Memory B cell (primary cell): ENCODE measurements around the gene JARID2.

Experiments used
- ATAC-seq: fragments of 150-1000 bp; cut with Tn5 transposase; 2 replicates; pipeline ENCODE4 v1.10.0; 2021; ENCODE audit warnings: low read depth, mild to moderate bottlenecking, moderate library complexity
- DNase-seq, 2 donors: peaks; one replicate each; pipeline ENCODE4 v3.0.0; 2022; ENCODE audit warnings: low spot score in 2 of 2
- H3K27ac Mint-ChIP-seq: one replicate; pipeline ENCODE4 v1.8.0; 2022; ENCODE audit warnings: mild to moderate bottlenecking, moderate library complexity, mixed read lengths
- H3K27me3 Mint-ChIP-seq: one replicate; pipeline ENCODE4 v1.8.0; 2022; ENCODE audit warnings: mixed read lengths
- H3K36me3 Mint-ChIP-seq: one replicate; pipeline ENCODE4 v1.8.0; 2022; ENCODE audit warnings: mild to moderate bottlenecking, mixed read lengths
- H3K4me1 Mint-ChIP-seq: one replicate; pipeline ENCODE4 v1.8.0; 2022; ENCODE audit warnings: mixed read lengths
- H3K4me3 Mint-ChIP-seq: one replicate; pipeline ENCODE4 v1.8.0; 2022; ENCODE audit warnings: mild to moderate bottlenecking, moderate library complexity, mixed read lengths
- H3K9me3 Mint-ChIP-seq: one replicate; pipeline ENCODE4 v1.8.0; 2022; ENCODE audit warnings: mixed read lengths

JARID2 gene

DNA sequence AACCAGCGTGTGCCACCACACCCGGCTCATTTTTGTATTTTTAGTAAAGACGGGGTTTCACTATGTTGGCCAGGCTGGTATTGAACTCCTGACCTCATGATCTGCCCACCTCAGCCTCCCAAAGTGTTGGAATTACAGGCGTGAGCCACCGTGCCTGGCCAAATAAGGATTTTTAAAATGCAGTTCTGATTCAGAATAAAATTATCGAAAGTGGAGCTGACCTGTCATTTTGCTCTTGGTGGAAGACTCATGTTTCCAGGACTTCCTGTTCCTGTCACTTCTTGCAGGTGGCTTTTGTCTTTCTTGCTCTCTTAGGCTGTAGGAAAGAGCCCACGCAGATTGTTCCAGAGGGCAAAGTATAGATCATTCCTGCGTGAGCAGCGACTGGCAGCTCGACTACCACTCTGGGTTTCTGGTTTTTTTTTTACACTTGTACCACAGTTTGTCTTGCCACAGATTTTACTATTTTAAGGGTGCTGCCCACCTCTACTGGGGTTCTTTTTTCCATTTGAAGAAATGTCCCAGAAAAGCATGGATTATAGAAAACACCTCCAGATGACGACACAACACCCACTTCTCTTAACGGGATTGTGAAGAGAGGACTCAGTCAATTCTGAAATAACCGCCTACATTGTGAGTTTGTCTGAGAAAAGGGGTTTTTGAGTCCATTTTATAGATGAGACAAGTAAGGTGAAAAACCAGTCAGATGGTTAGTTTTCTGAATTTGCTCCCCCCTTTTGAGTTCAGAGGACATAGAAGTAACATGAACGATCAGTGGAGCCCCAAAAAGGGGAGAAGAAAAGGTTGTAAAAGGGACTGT lies 7.5 kb downstream of the JARID2 start:
- H3K4me1 Mint-ChIP-seq: peaks cover 68% of the 10 kb centered on the region
- DNase-seq (no peak), ATAC-seq (no peak)
- no peaks in the 10 kb centered on the region for H3K9me3 Mint-ChIP-seq
- peak overlapping the region; percentile 77 for H3K4me3 Mint-ChIP-seq
- no peaks in the 10 kb centered on the region for H3K27me3 Mint-ChIP-seq
- peak overlapping the region; percentile 95 for H3K27ac Mint-ChIP-seq
- peaks cover 5% of the 10 kb centered on the region for H3K36me3 Mint-ChIP-seq

DNA sequence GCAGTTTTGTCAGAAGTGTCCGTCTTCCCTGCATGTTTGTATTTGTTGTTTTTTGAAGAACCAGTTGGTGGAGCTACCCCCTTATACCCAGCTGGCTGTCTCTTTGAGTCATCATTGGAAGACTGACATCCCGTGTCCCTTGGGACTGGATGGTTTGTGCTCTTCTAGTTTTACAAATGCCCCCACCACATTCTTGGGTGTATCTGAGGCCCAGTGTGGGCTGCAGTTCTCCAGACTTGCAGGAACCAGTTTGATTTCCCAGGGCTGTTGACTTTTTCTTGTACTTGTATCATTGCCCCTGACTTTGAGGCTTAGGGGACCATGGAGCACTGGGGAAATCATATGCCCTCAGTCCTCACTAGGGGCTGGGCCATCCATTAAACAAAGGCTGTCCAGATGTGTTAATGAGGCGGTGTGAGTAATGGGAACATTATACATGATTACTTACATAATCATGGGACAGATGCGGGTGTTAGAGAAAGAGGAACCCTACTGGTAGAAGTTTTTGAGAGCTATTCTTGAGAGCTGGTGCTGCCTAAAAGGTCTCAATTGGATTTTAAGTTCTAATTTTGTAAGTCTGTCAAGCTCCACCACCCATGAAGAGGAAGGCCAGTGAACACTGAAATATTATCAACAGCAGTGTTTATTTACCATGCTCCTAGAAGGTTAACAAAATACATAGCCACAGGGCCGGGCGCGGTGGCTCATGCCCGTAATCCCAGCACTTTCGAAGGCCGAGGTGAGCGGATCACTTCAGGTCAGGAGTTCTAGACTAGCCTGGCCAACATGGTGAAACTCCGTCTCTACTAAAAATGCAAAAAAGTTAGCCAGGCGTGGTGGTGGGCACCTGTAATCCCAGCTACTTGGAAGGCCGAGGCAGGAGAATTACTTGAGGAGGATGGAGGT lies 8.5 kb downstream of the JARID2 start:
- H3K27me3 Mint-ChIP-seq: no peaks in the 10 kb centered on the region
- peaks cover 72% of the 10 kb centered on the region for H3K4me1 Mint-ChIP-seq
- peaks cover 5% of the 10 kb centered on the region for H3K36me3 Mint-ChIP-seq
- ATAC-seq: peak; percentile 83
- peak overlapping the region; percentile 77 for H3K4me3 Mint-ChIP-seq
- no peaks in the 10 kb centered on the region for H3K9me3 Mint-ChIP-seq
- DNase-seq: peak; percentile 20 to 40
- peak overlapping the region; percentile 95 for H3K27ac Mint-ChIP-seq

DNA sequence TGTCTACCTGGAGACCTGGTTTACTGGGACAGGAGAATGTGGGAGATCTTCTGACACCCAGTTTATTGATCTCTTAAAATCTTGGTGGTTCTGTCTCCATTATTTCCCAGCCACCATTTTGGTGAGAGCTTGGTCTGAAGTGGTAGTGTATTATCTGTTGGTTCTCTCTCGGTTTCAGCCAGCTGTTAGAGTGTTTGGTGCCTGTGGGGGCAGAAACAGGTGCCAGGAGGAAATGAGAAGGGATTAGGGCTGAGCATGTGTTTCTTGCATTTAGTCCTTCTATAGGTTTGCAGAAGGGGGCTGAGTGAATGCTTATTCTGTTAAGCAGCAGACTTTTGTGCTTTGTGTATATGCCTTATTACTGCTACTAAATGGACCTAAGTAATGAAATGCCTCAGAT lies 9.6 kb downstream of the JARID2 start:
- DNase-seq: no peak

DNA sequence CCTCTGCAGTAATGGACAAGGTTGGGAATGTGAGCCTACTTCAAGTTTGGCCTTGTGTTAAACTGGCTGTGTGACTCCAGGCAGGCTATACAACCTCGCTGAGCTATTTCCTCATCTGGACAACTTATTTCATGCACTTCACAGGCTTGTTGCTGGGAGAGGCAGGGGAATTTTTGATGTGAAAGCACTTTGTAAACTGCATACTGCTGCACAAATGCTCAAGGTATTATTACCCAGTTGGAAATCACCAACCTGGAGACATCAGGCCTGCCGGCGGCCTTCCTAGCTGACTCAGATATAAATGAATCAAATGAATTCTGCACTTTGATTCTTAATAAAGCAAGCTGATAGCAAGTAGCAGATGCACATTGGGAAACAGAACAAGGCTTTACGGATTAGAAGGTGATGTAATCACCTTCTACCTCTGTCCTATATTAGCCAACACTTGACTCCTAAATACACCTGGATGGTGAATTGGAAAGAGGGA lies 10.1 kb downstream of the JARID2 start:
- H3K27me3 Mint-ChIP-seq: no peaks in the 10 kb centered on the region

More for the DNA sequence above, 9.6 kb downstream of the JARID2 start:
- peak overlapping the region; percentile 95 for H3K27ac Mint-ChIP-seq
- no peaks in the 10 kb centered on the region for H3K9me3 Mint-ChIP-seq
- peaks cover 74% of the 10 kb centered on the region for H3K4me1 Mint-ChIP-seq
- no peaks in the 10 kb centered on the region for H3K27me3 Mint-ChIP-seq
- peak overlapping the region; percentile 68 for H3K4me3 Mint-ChIP-seq
- ATAC-seq: peak; percentile 42
- H3K36me3 Mint-ChIP-seq: peaks cover 5% of the 10 kb centered on the region

DNA sequence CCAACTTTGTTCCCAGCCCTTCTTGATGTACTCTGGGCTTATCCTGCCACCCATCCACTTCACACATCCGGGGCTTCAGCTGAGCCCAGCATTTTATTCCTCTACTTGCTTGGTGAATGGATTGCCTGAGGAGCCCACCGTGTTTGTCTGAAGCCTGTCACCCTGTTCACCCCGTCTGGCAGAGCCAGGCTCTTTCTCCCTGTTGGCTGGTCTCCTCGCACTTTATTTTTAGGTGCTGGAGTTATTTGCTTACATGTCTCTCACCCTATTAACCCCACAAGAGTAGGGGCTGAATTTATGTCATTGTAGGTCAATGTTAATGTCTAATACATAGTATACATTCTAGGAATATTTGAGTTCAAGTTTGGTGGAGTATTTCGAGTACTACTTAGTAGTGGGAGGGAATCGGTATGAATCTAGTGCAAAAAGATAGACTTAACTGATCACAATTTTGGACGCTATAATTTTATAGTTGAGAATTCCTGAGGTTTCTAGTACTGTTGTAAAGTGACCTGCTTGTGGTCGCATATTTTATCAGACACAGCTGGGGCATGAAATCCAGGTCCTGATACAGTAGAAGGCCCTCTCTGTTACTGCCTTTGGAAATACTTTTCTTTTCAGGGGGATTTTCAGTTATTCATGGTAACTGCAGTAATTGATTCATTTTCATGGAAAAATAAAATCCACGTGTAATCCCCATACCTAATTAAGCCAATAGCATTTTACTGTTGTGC lies 10.8 kb downstream of the JARID2 start:
- no peaks in the 10 kb centered on the region for H3K9me3 Mint-ChIP-seq
- no peaks in the 10 kb centered on the region for H3K27me3 Mint-ChIP-seq
- DNase-seq (no peak), ATAC-seq (no peak)
- peaks cover 75% of the 10 kb centered on the region for H3K4me1 Mint-ChIP-seq
- H3K4me3 Mint-ChIP-seq: no peak overlapping the region
- peaks cover 5% of the 10 kb centered on the region for H3K36me3 Mint-ChIP-seq
- no peak overlapping the region for H3K27ac Mint-ChIP-seq

More for the DNA sequence above, 10.1 kb downstream of the JARID2 start:
- Mint-ChIP-seq H3K4me3 (no peak overlapping the region), H3K4me1 (peaks cover 79% of the 10 kb centered on the region), H3K36me3 (peaks cover 5% of the 10 kb centered on the region), H3K27ac (peak overlapping the region; percentile 95), H3K9me3 (no peaks in the 10 kb centered on the region)
- ATAC-seq: no peak
- DNase-seq: no peak

DNA sequence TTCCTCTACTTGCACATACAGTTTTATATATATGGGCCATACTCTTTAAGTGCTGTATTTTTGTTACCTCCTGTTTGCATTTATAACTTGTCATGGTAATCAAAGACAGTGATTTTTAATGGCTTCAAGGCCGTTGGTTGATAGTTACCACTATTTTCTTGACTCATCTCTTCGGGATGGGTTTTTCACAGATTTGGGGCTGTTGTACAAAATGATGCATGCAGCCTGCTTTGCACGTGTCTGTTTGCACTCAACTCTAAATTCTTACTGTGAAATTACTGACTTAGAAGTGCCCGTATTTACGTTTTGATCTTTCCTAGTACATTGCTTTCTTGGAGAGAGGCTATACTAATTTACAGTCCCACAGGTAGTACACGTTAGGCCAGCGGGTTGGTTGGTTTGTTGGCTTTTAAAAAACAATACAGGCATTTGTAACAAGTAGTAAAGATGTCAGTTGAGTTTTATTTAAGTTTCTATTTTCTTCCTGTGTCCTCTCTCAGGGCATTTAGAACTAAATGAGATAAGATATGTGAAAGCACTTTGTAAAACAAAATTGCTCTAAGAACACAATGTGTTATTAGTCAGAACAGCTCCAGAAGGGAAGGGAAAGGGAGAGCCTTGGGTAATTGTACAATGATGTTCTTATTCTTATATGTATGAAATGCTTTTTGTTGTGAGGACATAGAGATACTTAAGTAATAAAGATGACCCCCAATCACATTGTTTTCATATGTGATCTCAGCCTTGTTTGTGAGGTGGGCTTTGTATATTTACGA lies 11.7 kb downstream of the JARID2 start:
- Mint-ChIP-seq H3K27me3 (no peaks in the 10 kb centered on the region), H3K27ac (peak overlapping the region; percentile 43), H3K36me3 (peaks cover 7% of the 10 kb centered on the region), H3K4me1 (peaks cover 72% of the 10 kb centered on the region), H3K9me3 (no peaks in the 10 kb centered on the region), H3K4me3 (no peak overlapping the region)
- ATAC-seq (no peak), DNase-seq (no peak)

DNA sequence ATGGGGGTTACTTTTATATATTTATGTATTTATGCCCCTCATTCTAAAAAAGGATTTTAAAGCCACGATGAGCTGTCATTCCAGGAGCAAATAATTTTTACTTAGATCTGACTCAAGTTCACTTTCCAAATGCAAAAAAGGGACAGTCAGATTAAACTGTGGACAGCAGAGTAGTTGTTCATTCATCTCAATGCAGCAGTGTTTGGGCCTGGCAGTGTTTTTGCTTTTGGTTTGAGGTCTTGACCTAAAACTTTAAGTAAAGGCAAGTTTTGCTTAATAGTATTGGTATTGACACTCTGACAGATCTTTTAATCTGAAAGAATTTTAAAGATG lies 13.9 kb downstream of the JARID2 start:
- no peaks in the 10 kb centered on the region for H3K27me3 Mint-ChIP-seq
- H3K27ac Mint-ChIP-seq: peak overlapping the region; percentile 89
- H3K36me3 Mint-ChIP-seq: peaks cover 7% of the 10 kb centered on the region
- H3K4me1 Mint-ChIP-seq: peaks cover 65% of the 10 kb centered on the region
- no peaks in the 10 kb centered on the region for H3K9me3 Mint-ChIP-seq
- DNase-seq (no peak), ATAC-seq (no peak)
- no peak overlapping the region for H3K4me3 Mint-ChIP-seq

DNA sequence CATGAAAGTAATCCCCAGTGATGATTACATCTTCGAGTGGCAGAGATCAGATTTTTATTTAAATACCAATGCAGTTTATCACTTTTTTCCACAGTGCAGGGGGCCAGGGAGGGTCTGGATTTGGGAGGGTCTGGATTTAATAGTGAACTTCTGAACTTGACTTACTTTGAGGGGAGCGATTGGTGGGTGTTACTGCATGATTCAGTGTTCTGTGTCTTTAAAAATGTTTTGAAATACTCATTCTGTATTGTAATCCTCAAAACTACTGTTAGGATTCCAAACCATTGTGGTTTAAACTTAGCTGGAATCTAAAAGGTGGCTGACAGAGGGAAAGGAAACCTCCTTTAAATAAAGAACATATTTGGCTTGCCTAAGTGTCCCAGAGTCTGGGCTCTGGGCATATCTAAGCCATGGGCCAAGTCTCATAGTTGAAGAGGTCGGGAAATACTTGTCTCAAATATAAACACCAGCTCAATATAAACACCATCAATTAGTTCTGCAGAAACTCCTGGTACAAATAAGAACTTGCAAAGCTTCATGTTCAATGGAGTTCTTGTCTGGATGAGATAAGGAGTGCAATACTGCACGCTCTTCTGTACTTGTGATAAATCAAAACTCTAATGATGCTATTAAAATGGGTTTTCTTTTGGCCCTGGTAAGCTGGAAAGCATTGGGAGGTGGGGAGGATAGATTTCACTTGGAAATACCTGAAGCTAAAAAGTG lies 14.4 kb downstream of the JARID2 start:
- Mint-ChIP-seq H3K4me1 (peaks cover 66% of the 10 kb centered on the region), H3K9me3 (no peaks in the 10 kb centered on the region), H3K27me3 (no peaks in the 10 kb centered on the region), H3K4me3 (no peak overlapping the region), H3K36me3 (peaks cover 7% of the 10 kb centered on the region), H3K27ac (peak overlapping the region; percentile 89)
- no peak for DNase-seq
- no peak for ATAC-seq

DNA sequence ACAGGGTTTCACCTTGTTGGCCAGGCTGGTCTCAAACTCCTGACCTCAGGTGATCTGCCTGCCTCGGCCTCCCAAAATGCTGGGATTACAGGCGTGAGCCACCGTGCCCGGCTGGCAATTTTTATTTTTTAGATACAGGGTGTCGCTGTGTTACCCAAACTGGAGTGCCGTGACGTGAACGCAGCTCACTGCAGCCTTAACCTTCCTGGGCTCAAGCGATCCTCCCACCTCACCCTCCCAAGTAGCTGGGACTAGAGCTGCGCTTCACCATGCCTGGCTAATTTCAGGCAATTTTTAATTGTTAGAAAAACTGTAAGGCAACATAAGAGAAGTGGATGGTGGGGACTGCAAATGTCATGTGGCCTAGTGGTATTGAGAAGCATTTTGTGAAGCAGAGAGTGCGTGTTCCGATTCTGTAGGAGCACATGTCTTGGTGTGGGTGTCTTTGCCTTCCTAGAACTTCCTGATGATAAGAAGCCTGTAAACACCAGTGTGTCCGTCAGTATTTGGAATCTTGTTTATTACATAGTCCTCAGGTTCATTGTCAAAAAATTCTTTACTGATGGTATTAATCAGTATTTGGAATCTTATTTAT lies 18.0 kb downstream of the JARID2 start:
- Mint-ChIP-seq H3K27me3 (no peaks in the 10 kb centered on the region), H3K27ac (peak overlapping the region; percentile 15), H3K4me1 (peaks cover 71% of the 10 kb centered on the region), H3K4me3 (no peak overlapping the region), H3K9me3 (no peaks in the 10 kb centered on the region), H3K36me3 (peaks cover 2% of the 10 kb centered on the region)
- no peak for DNase-seq
- no peak for ATAC-seq

DNA sequence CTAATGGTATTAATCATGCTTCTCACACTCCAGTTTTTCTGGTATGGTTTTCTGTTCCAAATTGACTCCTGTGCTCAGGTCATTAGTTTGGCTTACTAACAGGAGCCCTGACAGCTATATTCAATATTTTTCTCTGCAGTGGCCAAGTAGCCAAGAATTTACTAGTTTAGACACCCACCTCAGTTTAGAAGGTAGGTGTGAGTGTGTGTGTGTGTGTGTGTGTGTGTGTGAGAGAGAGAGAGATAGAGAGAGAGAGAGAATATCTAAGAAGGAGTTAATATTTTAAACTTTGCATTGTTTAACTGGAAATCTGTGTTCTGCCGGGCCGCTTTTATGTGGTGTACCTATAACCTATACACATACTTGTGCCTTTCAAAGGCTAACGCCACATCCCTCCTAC lies 18.5 kb downstream of the JARID2 start:
- peaks cover 2% of the 10 kb centered on the region for H3K36me3 Mint-ChIP-seq
- no peak overlapping the region for H3K4me3 Mint-ChIP-seq
- H3K27me3 Mint-ChIP-seq: no peaks in the 10 kb centered on the region
- peak overlapping the region; percentile 15 for H3K27ac Mint-ChIP-seq
- ATAC-seq (no peak), DNase-seq (no peak)
- no peaks in the 10 kb centered on the region for H3K9me3 Mint-ChIP-seq
- peaks cover 70% of the 10 kb centered on the region for H3K4me1 Mint-ChIP-seq

DNA sequence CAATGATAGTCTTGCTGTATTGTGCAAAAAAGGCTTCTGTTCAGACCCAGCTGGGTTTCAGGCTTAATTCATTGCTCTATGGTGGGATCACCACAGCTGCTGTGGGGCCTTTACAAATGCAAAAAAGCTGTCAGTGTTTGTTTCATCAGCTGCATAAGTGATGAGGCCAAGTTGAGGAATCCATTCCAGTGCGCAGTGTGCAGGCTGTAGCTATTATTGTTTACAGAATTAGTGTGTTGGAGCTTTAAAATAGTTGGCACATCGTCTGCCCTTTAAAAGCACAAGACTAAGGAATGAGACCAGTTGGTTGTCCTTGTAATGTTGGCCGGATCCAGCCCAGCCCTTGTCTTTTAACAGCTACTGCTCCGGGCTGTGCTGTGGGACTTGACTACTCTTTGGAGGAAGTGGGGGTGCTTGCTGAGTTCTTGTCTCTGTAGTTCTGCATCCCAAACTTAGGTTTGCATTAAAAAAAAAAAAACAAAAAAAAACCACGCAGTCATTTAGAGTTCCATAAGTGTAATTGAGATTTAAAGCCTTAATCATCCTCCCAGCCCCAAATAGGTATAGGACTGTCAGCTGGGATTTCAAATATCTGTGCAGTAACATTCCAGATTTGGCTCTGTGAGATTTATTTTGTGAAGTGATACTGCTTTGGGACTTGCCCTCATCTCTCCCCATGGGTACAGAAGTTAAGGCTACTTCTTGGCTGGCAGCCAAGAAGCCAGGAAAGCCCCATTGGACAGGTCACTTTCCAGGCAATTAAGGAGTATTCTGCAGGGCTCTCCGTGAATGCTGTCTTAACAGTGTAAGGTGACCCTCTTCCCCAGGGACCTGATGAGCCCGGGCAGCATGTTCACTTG lies 19.3 kb downstream of the JARID2 start:
- H3K4me3 Mint-ChIP-seq: no peak overlapping the region
- H3K9me3 Mint-ChIP-seq: no peaks in the 10 kb centered on the region
- ATAC-seq: no peak
- no peaks in the 10 kb centered on the region for H3K27me3 Mint-ChIP-seq
- no peak for DNase-seq
- H3K27ac Mint-ChIP-seq: no peak overlapping the region
- peaks cover 71% of the 10 kb centered on the region for H3K4me1 Mint-ChIP-seq
- H3K36me3 Mint-ChIP-seq: peaks cover 2% of the 10 kb centered on the region

DNA sequence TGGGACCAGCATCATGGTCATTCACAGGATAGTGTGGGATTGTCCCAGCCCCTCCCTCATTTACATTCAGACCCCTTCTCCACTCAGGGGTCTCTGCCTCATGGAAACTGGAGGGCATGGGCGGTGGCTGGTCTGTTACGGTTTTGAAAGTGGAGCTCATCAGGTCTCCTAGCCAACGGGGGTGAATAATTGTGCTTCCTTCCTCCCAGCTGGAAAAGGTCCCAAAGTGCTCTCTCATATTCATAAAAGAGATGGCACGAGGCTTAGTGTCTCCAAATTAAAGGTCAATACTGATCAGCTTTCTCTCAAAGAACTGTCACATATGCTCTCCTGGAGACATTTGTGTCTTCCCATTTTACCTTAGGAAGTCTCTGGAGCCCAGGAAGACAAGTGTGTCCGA lies 19.9 kb downstream of the JARID2 start:
- H3K9me3 Mint-ChIP-seq: no peaks in the 10 kb centered on the region
- DNase-seq: no peak
- H3K27me3 Mint-ChIP-seq: no peaks in the 10 kb centered on the region
- no peak for ATAC-seq
- peaks cover 2% of the 10 kb centered on the region for H3K36me3 Mint-ChIP-seq
- H3K4me1 Mint-ChIP-seq: peaks cover 65% of the 10 kb centered on the region
- no peak overlapping the region for H3K27ac Mint-ChIP-seq
- no peak overlapping the region for H3K4me3 Mint-ChIP-seq
